Urinary bladder (tissue), 4 donors: ENCODE measurements around the gene TBX20. TPM values are rescaled to one million over a fixed set of nuclear protein-coding genes. Genes with fewer than 3 reads are reported as not detected.

Experiments used
- DNase-seq: peaks from one replicate; pipeline ENCODE4 v3.0.0-alpha.2; 2015; ENCODE audit errors: extremely low spot score
- H3K27ac ChIP-seq: one replicate; pipeline ENCODE4 v1.5.1; 2013; ENCODE audit warnings: low read depth, mild to moderate bottlenecking, moderate library complexity
- H3K36me3 ChIP-seq: one replicate; pipeline ENCODE4 v1.6.1; 2013; ENCODE audit warnings: mild to moderate bottlenecking, moderate library complexity; ENCODE audit not compliant: insufficient read depth
- H3K4me1 ChIP-seq: one replicate; pipeline ENCODE4 v1.6.1; 2013; ENCODE audit warnings: mild to moderate bottlenecking, moderate library complexity; ENCODE audit not compliant: insufficient read depth
- H3K4me3 ChIP-seq: one replicate; pipeline ENCODE4 v1.5.1; 2013; ENCODE audit warnings: low read depth, low read length
- WGBS: extraction: QIAGEN DNeasy Blood & Tissue Kit; methylation state at CpG from one replicate; pipeline ENCODE4 v1.1.7; 2013; 5-methylcytosine and 5-hydroxymethylcytosine counted together
- polyA plus RNA-seq: library from polyadenylated mRNA; stranded (reverse); fragments of 200-250 nt; gene quantifications from one replicate; pipeline ENCODE4 v1.2.3, GENCODE V29; 2013
- total RNA-seq: library from RNA; depleted of rRNA; stranded (reverse); fragments of >200 nt; gene quantifications from one replicate; pipeline ENCODE4 v1.2.3, GENCODE V29; 2014
- donor health status: healthy with polysubstance abuse.
- donor health status: healthy.

Gene TBX20
- 14.0 TPM for total RNA-seq
- polyA plus RNA-seq, result 22.4 TPM

- H3K4me3 ChIP-seq, result peak within 1 kb of the TSS; percentile 30
- H3K4me1 ChIP-seq, result no peaks in the 10 kb centered on the region
- H3K36me3 ChIP-seq, result no peaks in the 10 kb centered on the region
- H3K27ac ChIP-seq, result no peak within 1 kb of the TSS
- DNase-seq, result no peak
- 1% methylated on average over 76 of the region's 76 CpGs for WGBS
Observed at GRCh38 chr7:35253710-35254495, at the start of gene TBX20. TBX20 (minus strand) TSS chr7:35254100; CDS start chr7:35253620, 480 bp downstream.

DNA sequence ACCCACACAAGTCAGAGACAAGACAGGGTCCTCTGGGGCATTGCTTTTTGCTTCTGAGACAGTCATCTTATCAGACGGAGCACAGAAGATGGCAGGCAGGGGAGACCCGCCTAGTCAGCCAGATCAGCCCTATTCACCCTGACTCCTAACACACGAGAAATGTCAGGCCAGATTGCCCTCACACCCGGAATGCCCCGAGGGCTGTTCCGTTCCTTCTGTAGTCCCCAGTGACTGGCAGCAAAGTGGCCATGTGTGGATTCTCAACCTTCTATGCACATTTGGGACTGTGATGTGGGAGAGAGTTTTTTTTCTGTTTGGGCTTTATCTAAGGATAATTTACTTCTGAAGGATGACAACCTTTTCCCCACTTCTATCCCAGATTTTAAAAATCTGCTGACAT lies 35.5 kb upstream of the TBX20 start:
- no peaks in the 10 kb centered on the region for H3K36me3 ChIP-seq
- WGBS, result 87% methylated on average over 6 of the region's 6 CpGs

DNA sequence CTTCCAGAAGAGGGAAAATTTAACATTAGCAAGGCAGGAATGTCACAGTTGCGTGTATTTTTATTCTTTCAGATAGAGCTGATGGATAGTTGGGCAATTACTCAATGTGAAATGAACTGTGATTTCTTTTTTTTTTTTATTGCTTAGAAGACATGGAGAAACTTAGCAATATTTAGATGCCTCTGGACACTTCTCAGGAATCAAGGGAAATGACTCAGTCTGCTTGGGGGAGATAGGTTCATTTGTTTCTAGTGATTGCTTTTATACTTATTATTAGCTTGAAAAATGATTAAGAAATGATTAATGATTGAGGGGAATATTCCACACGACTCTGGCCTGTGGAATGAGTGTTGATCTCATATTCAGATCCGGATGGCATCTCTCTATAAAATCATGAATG lies 33.1 kb upstream of the TBX20 start:
- Histone ChIP-seq H3K4me1 (no peaks in the 10 kb centered on the region), H3K36me3 (no peaks in the 10 kb centered on the region), H3K27ac (no peak overlapping the region), H3K4me3 (no peak overlapping the region)
- WGBS, result 85% methylated on average over 3 of the region's 3 CpGs
- DNase-seq, result no peak

More for the DNA sequence above, 35.5 kb upstream of the TBX20 start:
- Histone ChIP-seq H3K4me3 (no peak overlapping the region), H3K4me1 (no peaks in the 10 kb centered on the region), H3K27ac (no peak overlapping the region)
- DNase-seq, result no peak

DNA sequence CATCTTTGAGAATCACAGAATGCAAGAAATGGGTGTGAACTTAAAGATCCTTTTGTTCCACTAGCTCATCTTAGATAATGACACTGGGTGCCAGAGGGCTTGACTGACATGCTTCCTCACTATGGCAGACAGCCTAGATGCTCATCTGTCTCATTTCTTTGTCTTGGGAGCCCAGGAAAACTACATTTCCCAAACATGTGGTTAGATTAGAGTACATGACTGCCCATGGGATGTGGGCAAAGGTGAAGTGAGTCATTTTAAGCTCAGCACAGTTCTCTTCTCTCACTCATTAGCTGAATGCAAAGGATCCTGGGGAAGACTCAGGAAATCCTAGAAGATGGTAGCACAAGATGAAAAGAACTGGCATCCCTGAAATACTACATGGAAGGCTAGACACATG lies 32.5 kb upstream of the TBX20 start:
- no peak for DNase-seq
- Histone ChIP-seq H3K27ac (no peak overlapping the region), H3K4me3 (no peak overlapping the region), H3K36me3 (no peaks in the 10 kb centered on the region), H3K4me1 (no peaks in the 10 kb centered on the region)

DNA sequence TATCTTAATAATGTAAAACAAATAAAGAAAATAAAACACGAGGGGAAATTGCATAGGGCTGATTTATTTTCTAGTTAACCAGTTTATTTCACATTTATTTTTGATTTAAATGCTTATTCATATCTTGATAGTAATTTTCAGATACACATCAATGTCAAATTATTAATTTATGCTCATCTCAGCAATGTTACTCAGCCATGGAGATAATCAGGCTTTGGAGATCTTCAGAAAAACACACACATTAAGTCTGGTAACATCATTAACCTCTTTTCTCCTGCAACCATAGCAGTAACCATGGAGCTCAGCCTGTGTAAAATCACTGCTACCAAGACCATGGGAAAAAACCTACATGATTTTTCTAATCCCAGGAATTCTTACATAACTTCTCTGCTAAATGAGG lies 31.9 kb upstream of the TBX20 start:
- no peaks in the 10 kb centered on the region for H3K4me1 ChIP-seq
- DNase-seq, result no peak
- 20% methylated on average over 1 of the region's 1 CpG for WGBS
- no peaks in the 10 kb centered on the region for H3K36me3 ChIP-seq
- H3K4me3 ChIP-seq, result no peak overlapping the region
- no peak overlapping the region for H3K27ac ChIP-seq

- H3K36me3 ChIP-seq, result no peaks in the 10 kb centered on the region
- no peaks in the 10 kb centered on the region for H3K4me1 ChIP-seq
- no peak overlapping the region for H3K4me3 ChIP-seq
- 78% methylated on average over 4 of the region's 4 CpGs for WGBS
- no peak overlapping the region for H3K27ac ChIP-seq
- no peak for DNase-seq
Observed at GRCh38 chr7:35280902-35281301, 27.0 kb upstream of the TBX20 start.

GRCh38 chr7:35277359-35277758 lies 23.5 kb upstream of the TBX20 start:
- WGBS, result 90% methylated on average over 1 of the region's 1 CpG
- Histone ChIP-seq H3K27ac (no peak overlapping the region), H3K4me3 (no peak overlapping the region), H3K36me3 (no peaks in the 10 kb centered on the region), H3K4me1 (no peaks in the 10 kb centered on the region)
- DNase-seq, result no peak

DNA sequence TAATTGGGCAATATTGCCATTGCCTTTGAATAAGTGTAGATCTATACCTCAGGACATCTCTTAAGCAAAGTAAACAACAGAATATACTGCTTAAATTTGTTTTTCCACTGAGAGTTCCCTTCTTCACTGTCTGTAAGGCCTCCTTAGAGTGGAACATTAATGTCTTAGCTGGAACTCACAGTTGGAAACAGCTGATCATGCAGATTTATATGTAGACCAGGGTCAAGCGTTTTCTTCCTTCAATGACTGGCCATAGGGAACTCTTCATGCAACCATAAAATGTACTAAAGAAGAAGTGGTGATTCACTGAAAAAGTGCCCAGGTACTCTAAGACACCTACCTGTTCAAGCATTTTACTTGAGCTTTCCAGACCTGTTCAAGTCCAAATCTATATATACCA lies 18.3 kb upstream of the TBX20 start:
- no peak overlapping the region for H3K27ac ChIP-seq
- no peaks in the 10 kb centered on the region for H3K36me3 ChIP-seq
- H3K4me3 ChIP-seq, result no peak overlapping the region
- 91% methylated on average over 1 of the region's 1 CpG for WGBS
- DNase-seq, result no peak
- no peaks in the 10 kb centered on the region for H3K4me1 ChIP-seq

DNA sequence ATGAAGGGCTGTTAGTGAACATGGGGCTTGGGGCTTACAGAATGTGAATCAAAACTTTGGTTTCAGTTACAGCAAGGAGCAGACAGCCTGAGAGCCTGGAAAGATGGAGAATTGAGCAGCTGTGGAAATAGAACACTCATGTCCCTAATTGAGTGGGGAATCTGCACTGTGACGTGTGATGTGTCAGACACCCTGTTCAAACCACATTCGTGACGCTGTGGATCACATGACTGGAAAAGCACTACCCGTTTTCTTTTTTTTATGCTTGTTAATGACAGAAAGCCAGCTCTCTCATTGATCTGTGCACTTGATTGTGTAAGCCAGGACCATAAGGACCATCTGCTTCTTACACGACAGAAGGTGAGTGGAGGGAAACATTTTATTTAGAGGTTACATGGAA lies 15.1 kb upstream of the TBX20 start:
- no peak for DNase-seq
- 75% methylated on average over 5 of the region's 5 CpGs for WGBS
- H3K4me1 ChIP-seq, result no peaks in the 10 kb centered on the region

DNA sequence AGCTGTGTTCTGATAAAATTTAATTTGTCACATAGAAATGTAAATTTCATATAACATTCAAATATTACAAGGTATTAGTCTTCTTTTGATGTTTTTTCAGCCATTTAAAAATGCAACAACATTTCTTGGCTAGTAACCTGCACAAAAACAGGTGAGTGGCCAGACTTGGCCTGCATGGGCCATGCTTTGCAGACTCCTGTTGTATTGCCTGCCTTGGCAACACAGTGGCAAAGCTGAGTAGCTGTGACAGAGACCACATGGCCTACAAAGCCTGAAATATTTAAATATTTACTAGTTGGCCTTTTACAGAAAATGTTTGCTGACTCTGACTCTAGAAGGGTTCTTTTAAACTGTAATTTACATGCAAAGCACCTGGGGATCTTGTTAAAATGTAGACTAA lies 13.5 kb upstream of the TBX20 start:
- DNase-seq, result no peak
- no peaks in the 10 kb centered on the region for H3K36me3 ChIP-seq
- no peaks in the 10 kb centered on the region for H3K4me1 ChIP-seq
- no peak overlapping the region for H3K4me3 ChIP-seq
- H3K27ac ChIP-seq, result no peak overlapping the region

More for the DNA sequence above, 15.1 kb upstream of the TBX20 start:
- H3K27ac ChIP-seq, result no peak overlapping the region
- H3K36me3 ChIP-seq, result no peaks in the 10 kb centered on the region
- H3K4me3 ChIP-seq, result no peak overlapping the region

DNA sequence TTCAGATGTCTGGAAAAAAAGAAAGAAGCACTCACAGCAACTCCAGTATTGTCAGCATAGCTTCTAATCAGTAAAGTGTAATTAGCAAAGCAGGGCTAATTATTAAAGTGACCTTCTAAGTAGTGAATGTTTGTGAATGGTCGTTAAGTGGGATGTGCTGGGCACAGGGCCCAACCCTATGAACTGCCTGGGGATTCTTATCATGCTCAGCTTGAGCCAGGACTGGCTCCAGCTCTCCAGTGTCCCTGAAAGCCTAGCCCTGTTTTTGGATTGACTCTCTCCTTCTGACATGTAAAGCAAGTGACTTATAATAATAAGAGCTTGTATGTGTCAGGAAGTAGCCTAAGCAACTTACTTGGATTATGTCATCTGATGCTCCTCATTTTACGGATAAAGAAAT lies 9.5 kb upstream of the TBX20 start:
- WGBS, result 32% methylated on average over 2 of the region's 2 CpGs
- no peak overlapping the region for H3K27ac ChIP-seq

DNA sequence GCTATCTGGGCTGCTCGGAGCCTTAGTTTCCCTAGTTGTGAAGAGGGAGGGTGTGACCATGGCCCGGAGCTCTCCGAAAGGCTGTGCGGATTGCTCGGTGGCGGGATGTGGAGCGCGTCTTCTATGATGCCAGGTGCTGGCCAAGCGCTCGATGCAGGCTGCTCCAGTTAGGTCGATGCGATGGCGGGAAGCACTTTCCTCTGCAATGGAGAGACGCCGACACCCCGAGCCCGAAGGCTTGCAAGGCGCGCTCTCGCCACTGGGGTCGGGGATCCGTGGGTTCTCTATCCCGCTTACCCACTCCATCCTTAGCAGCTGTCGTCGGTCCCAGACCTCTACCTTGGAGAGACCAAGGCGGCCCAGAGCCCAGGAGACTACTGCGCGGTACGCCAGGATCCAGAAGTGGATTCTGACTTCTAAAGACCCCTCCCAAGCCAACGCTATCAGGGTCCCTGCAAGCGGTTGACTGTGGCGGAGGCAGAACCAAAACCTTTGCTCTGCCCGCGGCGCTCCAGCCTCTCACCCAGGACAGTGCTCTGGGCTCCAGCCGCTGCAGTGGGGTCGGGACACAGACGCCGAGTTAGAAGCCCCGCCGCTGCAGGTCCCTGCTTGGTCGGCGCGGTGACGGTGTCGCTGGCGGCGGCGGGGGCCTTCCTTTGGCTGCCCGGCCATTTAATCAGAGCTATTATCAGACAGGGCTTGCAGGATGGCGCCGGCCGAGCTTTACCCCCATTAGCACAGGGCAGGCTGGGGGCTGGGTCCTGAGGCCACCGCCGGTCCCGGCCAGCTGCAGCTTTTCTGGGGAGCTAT lies 7.8 kb upstream of the TBX20 start:
- DNase-seq, result no peak
- Histone ChIP-seq H3K4me3 (no peak overlapping the region), H3K36me3 (no peaks in the 10 kb centered on the region), H3K4me1 (no peaks in the 10 kb centered on the region), H3K27ac (no peak overlapping the region)
- 58% methylated on average over 56 of the region's 56 CpGs for WGBS

More for the DNA sequence above, 9.5 kb upstream of the TBX20 start:
- DNase-seq, result no peak
- Histone ChIP-seq H3K4me1 (no peaks in the 10 kb centered on the region), H3K4me3 (no peak overlapping the region), H3K36me3 (no peaks in the 10 kb centered on the region)

- H3K4me3 ChIP-seq, result no peak overlapping the region
- H3K36me3 ChIP-seq, result no peaks in the 10 kb centered on the region
- DNase-seq, result no peak
- H3K4me1 ChIP-seq, result no peaks in the 10 kb centered on the region
- no peak overlapping the region for H3K27ac ChIP-seq
- 70% methylated on average over 21 of the region's 21 CpGs for WGBS
Observed at GRCh38 chr7:35261041-35261440, 7.1 kb upstream of the TBX20 start.

DNA sequence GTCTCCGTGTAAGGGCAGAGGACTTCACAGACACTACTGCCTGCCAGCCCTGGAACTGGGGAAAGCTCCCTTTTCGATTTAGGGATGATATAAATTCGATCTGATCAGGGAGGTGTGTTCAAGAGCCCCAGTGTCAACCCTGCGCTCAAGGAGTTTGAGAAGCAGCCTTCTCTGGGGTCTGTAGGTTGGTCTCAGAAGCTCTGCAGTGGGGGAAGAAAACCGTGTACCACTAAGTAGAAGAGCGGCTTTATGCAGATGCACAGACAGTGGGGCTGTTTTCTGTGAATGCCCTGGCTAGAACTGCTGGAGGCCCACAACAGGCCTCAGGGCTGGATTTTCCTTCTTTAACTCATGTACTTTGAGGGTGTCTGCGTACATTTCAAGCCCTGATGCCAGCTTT lies 6.3 kb upstream of the TBX20 start:
- Histone ChIP-seq H3K4me3 (no peak overlapping the region), H3K4me1 (no peaks in the 10 kb centered on the region), H3K27ac (no peak overlapping the region), H3K36me3 (no peaks in the 10 kb centered on the region)
- 78% methylated on average over 7 of the region's 7 CpGs for WGBS
- DNase-seq, result no peak
